Measurements from ENCODE around the gene SUFU. TPM values are rescaled to one million over a fixed set of nuclear protein-coding genes. Genes with fewer than 3 reads are reported as not detected.
A peak's percentile ranks its signal among the peaks of the same experiment; 100 is the strongest.

SUFU gene
- total and polyA plus RNA-seq, 9 donors, result 4.6 to 19.1 (median 14.2) TPM

DNA sequence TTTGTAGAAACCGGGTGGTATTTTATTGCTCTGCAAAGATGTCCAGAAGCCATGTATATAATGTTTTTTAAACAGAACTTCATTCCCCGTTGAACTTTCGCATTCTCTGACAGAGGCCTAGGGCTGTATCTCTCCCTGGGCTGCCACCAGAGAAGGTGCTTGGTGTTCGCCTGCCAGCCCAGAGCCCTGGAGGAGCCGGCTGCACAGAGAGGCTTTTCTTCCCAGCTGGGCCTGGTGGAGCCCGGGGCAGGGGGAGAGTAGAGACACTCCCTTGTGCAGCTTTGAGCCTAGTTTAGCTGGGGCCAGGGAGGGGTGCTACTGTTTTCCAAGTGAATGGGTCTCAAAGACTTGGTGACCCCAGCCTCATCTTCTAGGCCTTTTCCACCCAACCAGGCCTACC, 126.9 kb downstream of the SUFU start:
- 47 to 64% (median 48%) methylated on average over 6 of the region's 6 CpGs for whole genome bisulfite sequencing, 3 donors
- peaks cover 25% of the 10 kb centered on the region for H3K4me1 ChIP-seq (ENCODE audit: insufficient read depth)
- H3K9me3 ChIP-seq, result no peaks in the 10 kb centered on the region
- DNase-seq, result no peak
- intact Hi-C loops (cut with DNase I), result no loop called here
- H3K36me3 ChIP-seq, result no peaks in the 10 kb centered on the region
- H3K4me3 ChIP-seq, result no peak overlapping the region
- H3K27ac ChIP-seq, result no peak overlapping the region
- no peak for TF ChIP-seq POLR2A (IDR thresholded peaks at IDR 0.05)
- TF ChIP-seq CTCF (IDR thresholded peaks at IDR 0.05), result no peak
- no peak for TF ChIP-seq EP300 (IDR thresholded peaks at IDR 0.05)
- no peaks in the 10 kb centered on the region for H3K27me3 ChIP-seq

- intact Hi-C loops (cut with DNase I), result no loop called here
- peak in 1 of 5 donors; percentile 31 for DNase-seq
- TF ChIP-seq CTCF (IDR thresholded peaks at IDR 0.05) (no peak), EP300 (IDR thresholded peaks at IDR 0.05) (no peak), POLR2A (IDR thresholded peaks at IDR 0.05) (no peak)
- WGBS, 3 donors, result 76 to 84% (median 83%) methylated on average over 10 of the region's 10 CpGs
- Histone ChIP-seq H3K4me3 (no peak overlapping the region), H3K27ac (peak overlapping the region in 1 of 2 donors; percentile 80), H3K9me3 (no peaks in the 10 kb centered on the region), H3K4me1 (ENCODE audit: insufficient read depth) (peaks cover 25% of the 10 kb centered on the region), H3K36me3 (no peaks in the 10 kb centered on the region), H3K27me3 (no peaks in the 10 kb centered on the region)
Measured at GRCh38 chr10:102631525-102632393, 128.0 kb downstream of the SUFU start.

- H3K9me3 ChIP-seq, result no peaks in the 10 kb centered on the region
- TF ChIP-seq EP300 (IDR thresholded peaks at IDR 0.05), result no peak
- peak overlapping the region; percentile 27 to 80 for H3K27ac ChIP-seq
- H3K27me3 ChIP-seq, result no peaks in the 10 kb centered on the region
- no peaks in the 10 kb centered on the region for H3K36me3 ChIP-seq
- H3K4me1 ChIP-seq (ENCODE audit: insufficient read depth), result peaks cover 20% of the 10 kb centered on the region
- whole genome bisulfite sequencing, 3 donors, result 17 to 18% (median 18%) methylated on average over 5 of the region's 5 CpGs
- intact Hi-C loops (cut with DNase I), result no loop called here
- DNase-seq, result peak in 4 of 5 donors; percentile 70 to 78 (median 76)
- no peak overlapping the region for H3K4me3 ChIP-seq
Measured at GRCh38 chr10:102632394-102633111, 128.8 kb downstream of the SUFU start.

GRCh38 chr10:102633287-102633686, 129.5 kb downstream of the SUFU start:
- TF ChIP-seq CTCF (IDR thresholded peaks at IDR 0.05) (no peak), EP300 (IDR thresholded peaks at IDR 0.05) (no peak), POLR2A (IDR thresholded peaks at IDR 0.05) (no peak)
- Histone ChIP-seq H3K36me3 (no peaks in the 10 kb centered on the region), H3K27me3 (no peaks in the 10 kb centered on the region), H3K4me3 (no peak overlapping the region), H3K9me3 (no peaks in the 10 kb centered on the region), H3K27ac (peak overlapping the region; percentile 27 to 80), H3K4me1 (ENCODE audit: insufficient read depth) (peaks cover 19% of the 10 kb centered on the region)
- peak in 3 of 5 donors; percentile 47 to 59 (median 49) for DNase-seq
- 5 to 7% (median 7%) methylated on average over 6 of the region's 6 CpGs for WGBS, 3 donors
- intact Hi-C loops (cut with DNase I), result no loop called here
